GM23338 (cell line): ENCODE data around the gene THRB. TPM values are rescaled to one million over a fixed set of nuclear protein-coding genes. Genes with fewer than 3 reads are reported as not detected.

Experiments used
- ATAC-seq: fragments of 200-7000 bp; cut with Tn5 transposase; 3 replicates; pipeline ENCODE4 v1.9.1; 2020
- DNase-seq: peaks from one replicate; pipeline ENCODE4 v3.0.0-alpha.2; 2015; ENCODE audit warnings: low spot score
- H2AFZ ChIP-seq: fragments of 200-600 bp; sonication (generic); 2 replicates; pipeline ENCODE4 v1.8.0; 2016; ENCODE audit warnings: antibody characterized with exemption, mild to moderate bottlenecking, moderate library complexity
- H3F3A ChIP-seq: fragments of 200-600 bp; sonication (generic); replicated peaks from 2 replicates; pipeline ENCODE4 v1.8.0; 2017; ENCODE audit warnings: antibody characterized with exemption, mixed run types, low read depth
- H3K27ac ChIP-seq: fragments of 200-600 bp; sonication (generic); 2 replicates; pipeline ENCODE4 v1.6.1; 2016; ENCODE audit warnings: low read depth
- H3K27me3 ChIP-seq: fragments of 200-600 bp; sonication (generic); 2 replicates; pipeline ENCODE4 v1.8.0; 2016; ENCODE audit warnings: mild to moderate bottlenecking, mixed run types, moderate library complexity; ENCODE audit not compliant: insufficient read depth
- H3K36me3 ChIP-seq: fragments of 200-600 bp; sonication (generic); 2 replicates; pipeline ENCODE4 v1.8.0; 2016; ENCODE audit warnings: mild to moderate bottlenecking; ENCODE audit not compliant: insufficient read depth
- H3K4me1 ChIP-seq: fragments of 200-600 bp; sonication (generic); 2 replicates; pipeline ENCODE4 v1.8.0; 2016; ENCODE audit warnings: mild to moderate bottlenecking, moderate library complexity; ENCODE audit not compliant: insufficient read depth
- H3K4me2 ChIP-seq: fragments of 200-600 bp; sonication (generic); 2 replicates; pipeline ENCODE4 v1.7.1; 2017; ENCODE audit warnings: mixed run types
- H3K4me3 ChIP-seq: fragments of 200-600 bp; sonication (generic); 2 replicates; pipeline ENCODE4 v1.6.1; 2016; ENCODE audit warnings: mixed run types
- H3K79me2 ChIP-seq: fragments of 200-600 bp; sonication (generic); replicated peaks from 2 replicates; pipeline ENCODE4 v1.8.0; 2017; ENCODE audit warnings: mild to moderate bottlenecking; ENCODE audit not compliant: insufficient read depth
- H3K9me2 ChIP-seq: fragments of 200-600 bp; sonication (generic); 2 replicates; pipeline ENCODE4 v1.8.0; 2017; ENCODE audit not compliant: insufficient read depth
- H4K20me1 ChIP-seq: fragments of 200-600 bp; sonication (generic); replicated peaks from 2 replicates; pipeline ENCODE4 v1.8.0; 2017; ENCODE audit warnings: mild to moderate bottlenecking; ENCODE audit not compliant: insufficient read depth
- H3K27ac Mint-ChIP-seq: 2 replicates; pipeline ENCODE4 v1.8.0; 2020; ENCODE audit warnings: inconsistent platforms, mild to moderate bottlenecking, moderate library complexity, mixed read lengths
- H3K27me3 Mint-ChIP-seq: 3 replicates; pipeline ENCODE4 v1.8.0; 2022; ENCODE audit warnings: low read depth, mild to moderate bottlenecking, moderate library complexity, mixed read lengths, inconsistent platforms; ENCODE audit not compliant: insufficient read depth, poor library complexity
- H3K36me3 Mint-ChIP-seq: 3 replicates; pipeline ENCODE4 v1.8.0; 2021; ENCODE audit warnings: low read depth, mild to moderate bottlenecking, inconsistent platforms, moderate library complexity, mixed read lengths
- H3K4me1 Mint-ChIP-seq: 3 replicates; pipeline ENCODE4 v1.8.0; 2020; ENCODE audit warnings: mild to moderate bottlenecking, inconsistent platforms, mixed read lengths
- H3K4me3 Mint-ChIP-seq: 3 replicates; pipeline ENCODE4 v1.8.0; 2021; ENCODE audit warnings: moderate library complexity, mild to moderate bottlenecking, inconsistent platforms, mixed read lengths
- H3K9me3 Mint-ChIP-seq: 3 replicates; pipeline ENCODE4 v1.8.0; 2020; ENCODE audit warnings: moderate library complexity, mild to moderate bottlenecking, inconsistent platforms, mixed read lengths
- CREB1 ChIP-seq: fragments of 250-450 bp; sonication (Bioruptor Pico); IDR thresholded peaks from 2 replicates; pipeline ENCODE4 v1.5.0; 2020; ENCODE audit warnings: low read depth, mild to moderate bottlenecking, moderate library complexity
- EZH2 ChIP-seq: fragments of 200-600 bp; sonication (generic); IDR thresholded peaks from one replicate; pipeline ENCODE4 v1.8.0; 2017; ENCODE audit warnings: antibody characterized with exemption, mild to moderate bottlenecking, low read depth; ENCODE audit not compliant: unreplicated experiment
- EZH2phosphoT487 ChIP-seq: fragments of 200-600 bp; sonication (generic); IDR thresholded peaks from one replicate; pipeline ENCODE4 v1.8.1; 2018; ENCODE audit warnings: antibody characterized with exemption; ENCODE audit not compliant: unreplicated experiment
- JUNB ChIP-seq: IDR thresholded peaks from one replicate; pipeline ENCODE4 v1.6.1; 2016; ENCODE audit warnings: antibody characterized with exemption; ENCODE audit not compliant: unreplicated experiment
- NANOG ChIP-seq: IDR thresholded peaks from 2 replicates; pipeline ENCODE4 v1.6.1; 2016; ENCODE audit warnings: antibody characterized with exemption, borderline replicate concordance
- POLR2AphosphoS5 ChIP-seq: IDR thresholded peaks from 2 replicates; pipeline ENCODE4 v1.6.1; 2016; ENCODE audit warnings: antibody characterized with exemption, low read depth
- STAT1 ChIP-seq: IDR thresholded peaks from one replicate; pipeline ENCODE4 v1.6.1; 2016; ENCODE audit warnings: antibody characterized with exemption; ENCODE audit not compliant: unreplicated experiment
- ZNF114 ChIP-seq: fragments of 250-450 bp; sonication (Bioruptor Pico); IDR thresholded peaks from 2 replicates; pipeline ENCODE4 v1.5.0; 2020; ENCODE audit warnings: mild to moderate bottlenecking, moderate library complexity
- ZNF331 ChIP-seq: fragments of 250-450 bp; sonication (Bioruptor Pico); IDR thresholded peaks from 2 replicates; pipeline ENCODE4 v1.5.0; 2020; ENCODE audit warnings: low read depth, mild to moderate bottlenecking, moderate library complexity
- polyA plus RNA-seq: library from polyadenylated mRNA; unstranded; fragments of >200 nt; fragmentation: Nextera tagmentation; extraction: Ambion mirVana; gene quantifications from 2 replicates; pipeline ENCODE4 v1.2.1, GENCODE V29; 2016
- total RNA-seq: library from RNA; depleted of rRNA; stranded (reverse); fragments of >200 nt; shearing (Covaris generic); gene quantifications from 2 replicates; pipeline ENCODE4 v1.2.3, GENCODE V29; 2014
- TF ChIP-seq, protein P1 (sequence below), 2 experiments: fragments of 200-600 bp in 1 of 2; sonication (generic) in 1 of 2; conservative IDR thresholded peaks; 2 replicates each; pipeline versions ENCODE4 v1.5.1 to v1.6.1; 2016 to 2017; ENCODE audit warnings: antibody characterized with exemption in 2 of 2, low read depth in 2 of 2, mild to moderate bottlenecking in 2 of 2, moderate library complexity in 1 of 2
- TF ChIP-seq, protein P2 (sequence below): IDR thresholded peaks from one replicate; pipeline ENCODE4 v1.6.1; 2018; ENCODE audit warnings: antibody characterized with exemption; ENCODE audit not compliant: unreplicated experiment
- TF ChIP-seq, protein P3 (sequence below): fragments of 250-450 bp; sonication (Bioruptor Pico); IDR thresholded peaks from 2 replicates; pipeline ENCODE4 v1.5.0; 2020; ENCODE audit warnings: mild to moderate bottlenecking, moderate library complexity
- TF ChIP-seq, protein P4 (sequence below): IDR thresholded peaks from 2 replicates; pipeline ENCODE4 v1.6.1; 2016; ENCODE audit warnings: antibody characterized with exemption

The THRB gene
- total and polyA plus RNA-seq, 2 experiments from 2014 or later = 1.7 to 3.2 TPM

DNA sequence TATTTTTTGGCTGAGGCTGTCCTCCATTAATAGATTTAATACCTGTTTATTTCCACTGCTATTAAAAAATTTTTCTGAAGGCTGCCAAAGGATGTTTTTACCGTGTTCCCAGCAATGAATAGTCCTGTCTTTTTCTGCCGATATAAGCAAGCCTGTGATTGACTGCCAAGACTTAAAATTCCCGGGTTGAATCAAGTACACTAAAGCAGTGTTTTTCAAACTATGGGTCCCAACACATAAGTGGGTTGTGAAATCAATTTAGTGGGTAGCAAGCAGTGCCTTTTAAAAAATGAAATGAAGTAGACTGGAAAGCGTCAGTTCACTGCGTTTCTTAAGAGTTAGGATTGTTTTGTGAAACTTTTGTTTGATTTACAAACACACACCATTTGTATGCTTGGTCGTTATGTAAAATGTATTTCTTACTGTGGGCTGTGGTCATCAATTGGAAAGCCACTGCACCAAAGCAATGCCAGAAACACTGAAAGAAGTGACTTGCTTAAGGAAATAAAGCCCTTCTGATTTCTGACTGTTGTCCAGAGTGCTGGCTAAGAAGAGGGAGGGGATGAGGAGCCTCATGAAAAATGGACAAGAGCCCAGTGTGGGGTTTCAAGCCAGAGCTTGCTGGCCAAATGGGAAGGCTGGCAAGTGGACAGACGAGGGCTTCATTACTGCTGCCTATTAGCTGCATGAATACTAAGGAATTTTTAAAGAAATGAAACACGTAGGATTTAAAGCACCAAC lies 206.0 kb downstream of the THRB start:
- peaks cover 12% of the 10 kb centered on the region; the same call in 1 of the 2 replicates for H3K9me2 ChIP-seq
- H3K27ac ChIP-seq = no peak overlapping the region
- no peak overlapping the region for H3K4me3 Mint-ChIP-seq
- no peaks in the 10 kb centered on the region for H3K36me3 Mint-ChIP-seq
- H3K36me3 ChIP-seq = no peaks in the 10 kb centered on the region; the same call in 1 of the 2 replicates
- no peaks in the 10 kb centered on the region for H3K79me2 ChIP-seq
- H3K4me2 ChIP-seq = no peak overlapping the region
- no peaks in the 10 kb centered on the region for H3K27me3 ChIP-seq
- no peaks in the 10 kb centered on the region for H3K4me1 Mint-ChIP-seq
- no peak overlapping the region for H3K4me3 ChIP-seq
- H3K4me1 ChIP-seq = no peaks in the 10 kb centered on the region
- no peaks in the 10 kb centered on the region for H3F3A ChIP-seq
- no peaks in the 10 kb centered on the region for H3K27me3 Mint-ChIP-seq
- no peaks in the 10 kb centered on the region for H4K20me1 ChIP-seq
- no peak overlapping the region for H2AFZ ChIP-seq
- DNase-seq (no peak), ATAC-seq (no peak)
- H3K27ac Mint-ChIP-seq = no peak overlapping the region
- no peaks in the 10 kb centered on the region for H3K9me3 Mint-ChIP-seq
- TF ChIP-seq JUNB = no peak
- no peak for TF ChIP-seq EZH2phosphoT487
- TF ChIP-seq, protein P1, sequence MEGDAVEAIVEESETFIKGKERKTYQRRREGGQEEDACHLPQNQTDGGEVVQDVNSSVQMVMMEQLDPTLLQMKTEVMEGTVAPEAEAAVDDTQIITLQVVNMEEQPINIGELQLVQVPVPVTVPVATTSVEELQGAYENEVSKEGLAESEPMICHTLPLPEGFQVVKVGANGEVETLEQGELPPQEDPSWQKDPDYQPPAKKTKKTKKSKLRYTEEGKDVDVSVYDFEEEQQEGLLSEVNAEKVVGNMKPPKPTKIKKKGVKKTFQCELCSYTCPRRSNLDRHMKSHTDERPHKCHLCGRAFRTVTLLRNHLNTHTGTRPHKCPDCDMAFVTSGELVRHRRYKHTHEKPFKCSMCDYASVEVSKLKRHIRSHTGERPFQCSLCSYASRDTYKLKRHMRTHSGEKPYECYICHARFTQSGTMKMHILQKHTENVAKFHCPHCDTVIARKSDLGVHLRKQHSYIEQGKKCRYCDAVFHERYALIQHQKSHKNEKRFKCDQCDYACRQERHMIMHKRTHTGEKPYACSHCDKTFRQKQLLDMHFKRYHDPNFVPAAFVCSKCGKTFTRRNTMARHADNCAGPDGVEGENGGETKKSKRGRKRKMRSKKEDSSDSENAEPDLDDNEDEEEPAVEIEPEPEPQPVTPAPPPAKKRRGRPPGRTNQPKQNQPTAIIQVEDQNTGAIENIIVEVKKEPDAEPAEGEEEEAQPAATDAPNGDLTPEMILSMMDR (conservative IDR thresholded peaks at IDR 0.05; ENCODE audit: low read depth in 2 of 2) = no peak
- no peak for TF ChIP-seq ZNF114
- TF ChIP-seq, protein P2, sequence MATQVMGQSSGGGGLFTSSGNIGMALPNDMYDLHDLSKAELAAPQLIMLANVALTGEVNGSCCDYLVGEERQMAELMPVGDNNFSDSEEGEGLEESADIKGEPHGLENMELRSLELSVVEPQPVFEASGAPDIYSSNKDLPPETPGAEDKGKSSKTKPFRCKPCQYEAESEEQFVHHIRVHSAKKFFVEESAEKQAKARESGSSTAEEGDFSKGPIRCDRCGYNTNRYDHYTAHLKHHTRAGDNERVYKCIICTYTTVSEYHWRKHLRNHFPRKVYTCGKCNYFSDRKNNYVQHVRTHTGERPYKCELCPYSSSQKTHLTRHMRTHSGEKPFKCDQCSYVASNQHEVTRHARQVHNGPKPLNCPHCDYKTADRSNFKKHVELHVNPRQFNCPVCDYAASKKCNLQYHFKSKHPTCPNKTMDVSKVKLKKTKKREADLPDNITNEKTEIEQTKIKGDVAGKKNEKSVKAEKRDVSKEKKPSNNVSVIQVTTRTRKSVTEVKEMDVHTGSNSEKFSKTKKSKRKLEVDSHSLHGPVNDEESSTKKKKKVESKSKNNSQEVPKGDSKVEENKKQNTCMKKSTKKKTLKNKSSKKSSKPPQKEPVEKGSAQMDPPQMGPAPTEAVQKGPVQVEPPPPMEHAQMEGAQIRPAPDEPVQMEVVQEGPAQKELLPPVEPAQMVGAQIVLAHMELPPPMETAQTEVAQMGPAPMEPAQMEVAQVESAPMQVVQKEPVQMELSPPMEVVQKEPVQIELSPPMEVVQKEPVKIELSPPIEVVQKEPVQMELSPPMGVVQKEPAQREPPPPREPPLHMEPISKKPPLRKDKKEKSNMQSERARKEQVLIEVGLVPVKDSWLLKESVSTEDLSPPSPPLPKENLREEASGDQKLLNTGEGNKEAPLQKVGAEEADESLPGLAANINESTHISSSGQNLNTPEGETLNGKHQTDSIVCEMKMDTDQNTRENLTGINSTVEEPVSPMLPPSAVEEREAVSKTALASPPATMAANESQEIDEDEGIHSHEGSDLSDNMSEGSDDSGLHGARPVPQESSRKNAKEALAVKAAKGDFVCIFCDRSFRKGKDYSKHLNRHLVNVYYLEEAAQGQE = no peak
- no peak for TF ChIP-seq NANOG
- TF ChIP-seq EZH2 = no peak
- TF ChIP-seq, protein P3, sequence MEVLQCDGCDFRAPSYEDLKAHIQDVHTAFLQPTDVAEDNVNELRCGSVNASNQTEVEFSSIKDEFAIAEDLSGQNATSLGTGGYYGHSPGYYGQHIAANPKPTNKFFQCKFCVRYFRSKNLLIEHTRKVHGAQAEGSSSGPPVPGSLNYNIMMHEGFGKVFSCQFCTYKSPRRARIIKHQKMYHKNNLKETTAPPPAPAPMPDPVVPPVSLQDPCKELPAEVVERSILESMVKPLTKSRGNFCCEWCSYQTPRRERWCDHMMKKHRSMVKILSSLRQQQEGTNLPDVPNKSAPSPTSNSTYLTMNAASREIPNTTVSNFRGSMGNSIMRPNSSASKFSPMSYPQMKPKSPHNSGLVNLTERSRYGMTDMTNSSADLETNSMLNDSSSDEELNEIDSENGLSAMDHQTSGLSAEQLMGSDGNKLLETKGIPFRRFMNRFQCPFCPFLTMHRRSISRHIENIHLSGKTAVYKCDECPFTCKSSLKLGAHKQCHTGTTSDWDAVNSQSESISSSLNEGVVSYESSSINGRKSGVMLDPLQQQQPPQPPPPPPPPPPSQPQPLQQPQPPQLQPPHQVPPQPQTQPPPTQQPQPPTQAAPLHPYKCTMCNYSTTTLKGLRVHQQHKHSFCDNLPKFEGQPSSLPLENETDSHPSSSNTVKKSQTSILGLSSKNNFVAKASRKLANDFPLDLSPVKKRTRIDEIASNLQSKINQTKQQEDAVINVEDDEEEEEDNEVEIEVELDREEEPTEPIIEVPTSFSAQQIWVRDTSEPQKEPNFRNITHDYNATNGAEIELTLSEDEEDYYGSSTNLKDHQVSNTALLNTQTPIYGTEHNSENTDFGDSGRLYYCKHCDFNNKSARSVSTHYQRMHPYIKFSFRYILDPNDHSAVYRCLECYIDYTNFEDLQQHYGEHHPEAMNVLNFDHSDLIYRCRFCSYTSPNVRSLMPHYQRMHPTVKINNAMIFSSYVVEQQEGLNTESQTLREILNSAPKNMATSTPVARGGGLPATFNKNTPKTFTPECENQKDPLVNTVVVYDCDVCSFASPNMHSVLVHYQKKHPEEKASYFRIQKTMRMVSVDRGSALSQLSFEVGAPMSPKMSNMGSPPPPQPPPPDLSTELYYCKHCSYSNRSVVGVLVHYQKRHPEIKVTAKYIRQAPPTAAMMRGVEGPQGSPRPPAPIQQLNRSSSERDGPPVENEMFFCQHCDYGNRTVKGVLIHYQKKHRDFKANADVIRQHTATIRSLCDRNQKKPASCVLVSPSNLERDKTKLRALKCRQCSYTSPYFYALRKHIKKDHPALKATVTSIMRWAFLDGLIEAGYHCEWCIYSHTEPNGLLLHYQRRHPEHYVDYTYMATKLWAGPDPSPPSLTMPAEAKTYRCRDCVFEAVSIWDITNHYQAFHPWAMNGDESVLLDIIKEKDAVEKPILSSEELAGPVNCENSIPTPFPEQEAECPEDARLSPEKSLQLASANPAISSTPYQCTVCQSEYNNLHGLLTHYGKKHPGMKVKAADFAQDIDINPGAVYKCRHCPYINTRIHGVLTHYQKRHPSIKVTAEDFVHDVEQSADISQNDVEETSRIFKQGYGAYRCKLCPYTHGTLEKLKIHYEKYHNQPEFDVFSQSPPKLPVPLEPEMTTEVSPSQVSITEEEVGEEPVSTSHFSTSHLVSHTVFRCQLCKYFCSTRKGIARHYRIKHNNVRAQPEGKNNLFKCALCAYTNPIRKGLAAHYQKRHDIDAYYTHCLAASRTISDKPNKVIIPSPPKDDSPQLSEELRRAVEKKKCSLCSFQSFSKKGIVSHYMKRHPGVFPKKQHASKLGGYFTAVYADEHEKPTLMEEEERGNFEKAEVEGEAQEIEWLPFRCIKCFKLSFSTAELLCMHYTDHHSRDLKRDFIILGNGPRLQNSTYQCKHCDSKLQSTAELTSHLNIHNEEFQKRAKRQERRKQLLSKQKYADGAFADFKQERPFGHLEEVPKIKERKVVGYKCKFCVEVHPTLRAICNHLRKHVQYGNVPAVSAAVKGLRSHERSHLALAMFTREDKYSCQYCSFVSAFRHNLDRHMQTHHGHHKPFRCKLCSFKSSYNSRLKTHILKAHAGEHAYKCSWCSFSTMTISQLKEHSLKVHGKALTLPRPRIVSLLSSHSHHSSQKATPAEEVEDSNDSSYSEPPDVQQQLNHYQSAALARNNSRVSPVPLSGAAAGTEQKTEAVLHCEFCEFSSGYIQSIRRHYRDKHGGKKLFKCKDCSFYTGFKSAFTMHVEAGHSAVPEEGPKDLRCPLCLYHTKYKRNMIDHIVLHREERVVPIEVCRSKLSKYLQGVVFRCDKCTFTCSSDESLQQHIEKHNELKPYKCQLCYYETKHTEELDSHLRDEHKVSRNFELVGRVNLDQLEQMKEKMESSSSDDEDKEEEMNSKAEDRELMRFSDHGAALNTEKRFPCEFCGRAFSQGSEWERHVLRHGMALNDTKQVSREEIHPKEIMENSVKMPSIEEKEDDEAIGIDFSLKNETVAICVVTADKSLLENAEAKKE (CRISPR knock-in tag) = no peak
- TF ChIP-seq, protein P4, sequence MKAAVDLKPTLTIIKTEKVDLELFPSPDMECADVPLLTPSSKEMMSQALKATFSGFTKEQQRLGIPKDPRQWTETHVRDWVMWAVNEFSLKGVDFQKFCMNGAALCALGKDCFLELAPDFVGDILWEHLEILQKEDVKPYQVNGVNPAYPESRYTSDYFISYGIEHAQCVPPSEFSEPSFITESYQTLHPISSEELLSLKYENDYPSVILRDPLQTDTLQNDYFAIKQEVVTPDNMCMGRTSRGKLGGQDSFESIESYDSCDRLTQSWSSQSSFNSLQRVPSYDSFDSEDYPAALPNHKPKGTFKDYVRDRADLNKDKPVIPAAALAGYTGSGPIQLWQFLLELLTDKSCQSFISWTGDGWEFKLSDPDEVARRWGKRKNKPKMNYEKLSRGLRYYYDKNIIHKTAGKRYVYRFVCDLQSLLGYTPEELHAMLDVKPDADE = no peak
- no peak for TF ChIP-seq STAT1
- no peak for TF ChIP-seq ZNF331 (CRISPR knock-in tag)
- TF ChIP-seq POLR2AphosphoS5 = no peak
- no peak for TF ChIP-seq CREB1 (CRISPR knock-in tag)
